Esophagus squamous epithelium (tissue), 5 donors: ENCODE results near the gene JAML. TPM values are rescaled to one million over a fixed set of nuclear protein-coding genes. Genes with fewer than 3 reads are reported as not detected.
A peak's percentile ranks its signal among the peaks of the same experiment; 100 is the strongest.

Source experiments
- DNase-seq: peaks from one replicate; lab custom pipeline; 2025; lab: John Stamatoyannopoulos, UW
- H3K27ac ChIP-seq, 4 donors: fragments of 200-600 bp; sonication (generic); one replicate each; pipeline ENCODE4 v1.5.1; 2016 to 2019; ENCODE audit warnings: mild to moderate bottlenecking in 1 of 4
- H3K27me3 ChIP-seq, 4 donors: fragments of 200-600 bp; sonication (generic); 1 replicate in 3 of 4; 2 replicates in 1 of 4; pipeline versions ENCODE4 v1.5.1 to v1.6.0; 2017 to 2021; ENCODE audit warnings: antibody characterized with exemption in 1 of 4
- H3K36me3 ChIP-seq, 3 donors: fragments of 200-600 bp; sonication (generic); one replicate each; pipeline ENCODE4 v1.5.1; 2016 to 2019
- H3K4me1 ChIP-seq, 3 donors: fragments of 200-600 bp; sonication (generic); one replicate each; pipeline ENCODE4 v1.5.1; 2017 to 2019
- H3K4me3 ChIP-seq, 4 donors: fragments of 200-600 bp; sonication (generic); 1 replicate in 3 of 4; 2 replicates in 1 of 4; pipeline ENCODE4 v1.5.1; 2016 to 2019; ENCODE audit warnings: mild to moderate bottlenecking in 2 of 4, moderate library complexity in 1 of 4
- H3K9me3 ChIP-seq, 3 donors: fragments of 200-600 bp; sonication (generic); one replicate each; pipeline ENCODE4 v1.5.1; 2016 to 2019
- POLR2A ChIP-seq, 4 donors: fragments of 450-650 bp; IDR thresholded peaks; one replicate each; pipeline ENCODE4 v1.6.1; 2017; ENCODE audit warnings: antibody characterized with exemption in 4 of 4, mild to moderate bottlenecking in 4 of 4, moderate library complexity in 3 of 4
- WGBS, 2 donors: methylation state at CpG; one replicate each; pipeline ENCODE4 v1.1.5; 2018; 5-methylcytosine and 5-hydroxymethylcytosine counted together
- intact Hi-C: fragments of 100-400 bp; cut with DNase I; formaldehyde crosslinking; loops from one replicate; pipeline ENCODE4 v1.15.0; 2022
- total RNA-seq, 4 donors: library from RNA; depleted of rRNA; stranded (reverse); fragments of >200 nt; gene quantifications; one replicate each; pipeline ENCODE4 v1.1.0, GENCODE V29; 2016
- TF ChIP-seq, protein P1 (sequence below), 6 experiments: fragments of 450-650 bp in 4 of 6; fragments of 200-600 bp in 2 of 6; sonication (generic) in 2 of 6; IDR thresholded peaks; one replicate each; pipeline ENCODE4 v1.5.1; 2016 to 2019; ENCODE audit warnings: antibody characterized with exemption in 6 of 6, mild to moderate bottlenecking in 4 of 6, moderate library complexity in 4 of 6
- donor health status: DM: yes; HTN: yes; CAD: no.

Gene JAML
- total RNA-seq, 4 donors from 2014 or later = 2.2 to 17.9 (median 9.5) TPM

DNA sequence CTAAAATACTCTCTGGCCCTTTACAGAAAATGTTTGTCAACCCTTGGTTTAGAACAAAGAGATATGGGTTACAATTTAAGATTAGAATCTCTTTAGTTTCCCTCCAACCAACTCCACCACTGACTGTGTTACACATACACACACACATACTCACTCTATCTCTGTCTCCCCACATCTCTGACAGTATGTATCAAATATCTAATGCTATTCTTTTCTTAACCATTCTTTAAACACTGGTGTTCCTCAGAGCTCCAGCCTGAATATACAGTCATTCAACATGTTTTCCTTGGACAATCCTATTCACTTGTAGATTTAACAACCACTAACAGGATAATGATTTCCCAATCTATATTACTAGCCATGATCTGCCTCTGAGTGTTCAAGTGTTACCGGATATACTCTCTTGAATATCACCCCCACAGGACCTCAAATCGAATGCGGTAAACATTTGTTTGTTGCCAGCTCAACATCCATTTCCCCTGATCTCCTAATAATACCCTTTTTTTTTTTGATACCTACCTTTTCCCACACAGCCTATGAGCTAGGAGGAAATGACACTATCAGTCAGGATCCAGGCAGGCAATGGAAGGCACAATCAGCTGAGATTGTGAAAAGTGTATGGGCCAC is 21.2 kb upstream of the JAML start:
- H3K9me3 ChIP-seq = no peaks in the 10 kb centered on the region
- no peak overlapping the region for H3K4me3 ChIP-seq
- H3K27me3 ChIP-seq = no peaks in the 10 kb centered on the region
- H3K27ac ChIP-seq = peak overlapping the region in 3 of 4 donors; percentile 31 to 55 (median 54)
- intact Hi-C loops = no loop called here
- no peak for DNase-seq
- peaks cover 12 to 65% (median 13%) of the 10 kb centered on the region in 3 donors for H3K4me1 ChIP-seq
- 78 to 97% methylated on average over 3 of the region's 3 CpGs for WGBS, 2 donors
- TF ChIP-seq, protein P1, sequence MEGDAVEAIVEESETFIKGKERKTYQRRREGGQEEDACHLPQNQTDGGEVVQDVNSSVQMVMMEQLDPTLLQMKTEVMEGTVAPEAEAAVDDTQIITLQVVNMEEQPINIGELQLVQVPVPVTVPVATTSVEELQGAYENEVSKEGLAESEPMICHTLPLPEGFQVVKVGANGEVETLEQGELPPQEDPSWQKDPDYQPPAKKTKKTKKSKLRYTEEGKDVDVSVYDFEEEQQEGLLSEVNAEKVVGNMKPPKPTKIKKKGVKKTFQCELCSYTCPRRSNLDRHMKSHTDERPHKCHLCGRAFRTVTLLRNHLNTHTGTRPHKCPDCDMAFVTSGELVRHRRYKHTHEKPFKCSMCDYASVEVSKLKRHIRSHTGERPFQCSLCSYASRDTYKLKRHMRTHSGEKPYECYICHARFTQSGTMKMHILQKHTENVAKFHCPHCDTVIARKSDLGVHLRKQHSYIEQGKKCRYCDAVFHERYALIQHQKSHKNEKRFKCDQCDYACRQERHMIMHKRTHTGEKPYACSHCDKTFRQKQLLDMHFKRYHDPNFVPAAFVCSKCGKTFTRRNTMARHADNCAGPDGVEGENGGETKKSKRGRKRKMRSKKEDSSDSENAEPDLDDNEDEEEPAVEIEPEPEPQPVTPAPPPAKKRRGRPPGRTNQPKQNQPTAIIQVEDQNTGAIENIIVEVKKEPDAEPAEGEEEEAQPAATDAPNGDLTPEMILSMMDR (IDR thresholded peaks at IDR 0.05) = no peak
- no peaks in the 10 kb centered on the region for H3K36me3 ChIP-seq

- no peak for DNase-seq
- Histone ChIP-seq H3K4me1 (peaks cover 16 to 79% (median 22%) of the 10 kb centered on the region in 3 donors), H3K4me3 (no peak overlapping the region), H3K9me3 (no peaks in the 10 kb centered on the region), H3K36me3 (no peaks in the 10 kb centered on the region), H3K27me3 (no peaks in the 10 kb centered on the region), H3K27ac (peak overlapping the region in 1 of 4 donors; percentile 88)
- TF ChIP-seq, protein P1 (IDR thresholded peaks at IDR 0.05) = no peak
- no peak for TF ChIP-seq POLR2A (IDR thresholded peaks at IDR 0.05)
- WGBS, 2 donors = 83 to 87% methylated on average over 3 of the region's 3 CpGs
- intact Hi-C loops = no loop called here
Measured at GRCh38 chr11:118243993-118244762, 19.4 kb upstream of the JAML start.

- Histone ChIP-seq H3K27me3 (no peaks in the 10 kb centered on the region), H3K4me3 (no peak overlapping the region), H3K36me3 (no peaks in the 10 kb centered on the region), H3K9me3 (no peaks in the 10 kb centered on the region), H3K27ac (peak overlapping the region in 3 of 4 donors; percentile 88 to 93 (median 92)), H3K4me1 (peaks cover 22 to 89% (median 30%) of the 10 kb centered on the region in 3 donors)
- no peak for DNase-seq
- no peak for TF ChIP-seq POLR2A (IDR thresholded peaks at IDR 0.05)
- TF ChIP-seq, protein P1 (IDR thresholded peaks at IDR 0.05) = no peak
- intact Hi-C loops = no loop called here
- WGBS, 2 donors = 61 to 88% methylated on average over 5 to 6 of the region's 8 CpGs
Measured at GRCh38 chr11:118243161-118243560, 18.4 kb upstream of the JAML start.

DNA sequence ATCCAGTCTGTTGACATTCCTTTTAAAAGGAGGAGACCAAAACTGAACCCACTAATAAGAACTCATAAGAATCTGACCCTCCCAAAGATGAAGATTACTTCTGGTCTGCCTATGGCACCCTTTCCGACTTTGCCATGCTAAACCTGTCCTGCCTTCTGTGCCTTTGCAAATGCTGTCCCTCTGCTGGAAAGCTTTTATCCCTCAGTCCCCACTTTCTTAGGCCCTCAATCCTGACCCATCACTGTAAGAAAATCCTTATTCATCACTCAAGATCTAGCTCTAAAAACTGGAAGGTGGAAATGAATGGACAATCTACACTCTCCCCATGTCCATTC is 16.9 kb upstream of the JAML start:
- no peaks in the 10 kb centered on the region for H3K36me3 ChIP-seq
- no peak for DNase-seq
- no peaks in the 10 kb centered on the region for H3K9me3 ChIP-seq
- H3K27ac ChIP-seq = peak overlapping the region; percentile 79 to 93 (median 90)
- intact Hi-C loops = no loop called here
- TF ChIP-seq, protein P1 (IDR thresholded peaks at IDR 0.05) = peak in 1 of 6 experiments; percentile 14
- TF ChIP-seq POLR2A (IDR thresholded peaks at IDR 0.05) = no peak
- no peak overlapping the region for H3K4me3 ChIP-seq
- H3K27me3 ChIP-seq = no peaks in the 10 kb centered on the region
- 27 to 32% methylated on average over 1 of the region's 1 CpG for WGBS, 2 donors
- peaks cover 20 to 88% (median 29%) of the 10 kb centered on the region in 3 donors for H3K4me1 ChIP-seq
